Chondrocyte (in vitro differentiated cells): ENCODE results near the gene THSD4. TPM values are rescaled to one million over a fixed set of nuclear protein-coding genes. Genes with fewer than 3 reads are reported as not detected.
A peak's percentile ranks its signal among the peaks of the same experiment; 100 is the strongest.

Experiments
- DNase-seq: peaks from one replicate; pipeline ENCODE4 v3.0.0; 2021; ENCODE audit warnings: mixed read lengths, low spot score
- H3K27ac Mint-ChIP-seq: one replicate; pipeline ENCODE4 v1.8.0; 2021; ENCODE audit warnings: mild to moderate bottlenecking, moderate library complexity, mixed read lengths; ENCODE audit not compliant: unreplicated experiment
- H3K27me3 Mint-ChIP-seq: 2 replicates; pipeline ENCODE4 v1.8.0; 2021; ENCODE audit warnings: low read depth, mixed read lengths
- H3K36me3 Mint-ChIP-seq: 2 replicates; pipeline ENCODE4 v1.8.0; 2021; ENCODE audit warnings: low read depth, mixed read lengths
- H3K4me1 Mint-ChIP-seq: 2 replicates; pipeline ENCODE4 v1.8.0; 2021; ENCODE audit warnings: low read depth, mild to moderate bottlenecking, mixed read lengths
- H3K4me3 Mint-ChIP-seq: one replicate; pipeline ENCODE4 v1.8.0; 2021; ENCODE audit warnings: mild to moderate bottlenecking, moderate library complexity, mixed read lengths; ENCODE audit not compliant: unreplicated experiment
- H3K9me3 Mint-ChIP-seq: 2 replicates; pipeline ENCODE4 v1.8.0; 2021; ENCODE audit warnings: low read depth, mixed read lengths
- CTCF ChIP-seq: fragments of 200-600 bp; sonication (generic); IDR thresholded peaks from 2 replicates; pipeline ENCODE4 v1.5.0; 2021; ENCODE audit warnings: antibody characterized with exemption, mild to moderate bottlenecking, moderate library complexity
- total RNA-seq: library from RNA; stranded (reverse); gene quantifications from 3 replicates; pipeline ENCODE4 v1.2.1, GENCODE V29; 2021

THSD4 gene
- total RNA-seq, 1 donor from 2014 or later, result 3.4 TPM

DNA sequence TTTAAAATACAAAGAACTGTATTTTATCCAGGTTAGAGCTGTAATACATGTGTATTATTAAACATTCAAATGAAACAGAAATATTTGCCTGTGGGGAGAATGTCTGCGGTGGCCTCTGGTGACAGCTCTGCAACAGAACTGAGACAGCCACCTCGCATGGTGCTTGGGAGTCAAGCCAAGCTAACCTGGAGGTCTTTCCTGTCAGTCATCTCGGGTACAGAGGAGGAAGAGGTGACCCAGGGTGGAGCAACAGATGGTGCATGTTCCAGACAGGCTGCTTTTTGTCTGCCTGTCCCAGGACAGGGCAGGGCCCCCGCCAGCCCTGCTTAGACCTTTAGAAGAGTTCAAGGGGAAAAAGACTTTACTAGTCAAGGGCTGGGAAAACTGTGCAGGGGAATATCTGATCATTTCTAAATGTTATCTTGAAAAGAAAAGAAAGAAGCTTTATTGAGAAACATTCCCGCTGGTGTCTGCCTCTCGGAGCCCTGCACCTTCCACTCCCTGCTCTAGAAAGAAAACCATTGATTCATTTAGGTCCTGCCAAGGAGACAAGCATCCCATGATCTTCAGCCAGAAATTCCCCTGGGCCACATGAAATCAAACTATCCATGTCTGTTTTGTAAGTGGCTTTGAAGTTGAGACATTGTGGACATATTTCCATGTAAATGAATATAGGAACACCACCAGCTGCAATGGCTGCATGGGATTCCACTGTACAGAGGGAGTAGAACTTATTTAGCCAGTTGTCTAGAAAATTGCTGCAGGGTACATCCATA is 689.6 kb downstream of the THSD4 start:
- Mint-ChIP-seq H3K4me1 (peaks cover 49% of the 10 kb centered on the region), H3K4me3 (no peak overlapping the region), H3K27me3 (no peaks in the 10 kb centered on the region), H3K9me3 (no peaks in the 10 kb centered on the region), H3K36me3 (no peaks in the 10 kb centered on the region), H3K27ac (no peak overlapping the region)
- TF ChIP-seq CTCF, result no peak
- DNase-seq, result no peak

DNA sequence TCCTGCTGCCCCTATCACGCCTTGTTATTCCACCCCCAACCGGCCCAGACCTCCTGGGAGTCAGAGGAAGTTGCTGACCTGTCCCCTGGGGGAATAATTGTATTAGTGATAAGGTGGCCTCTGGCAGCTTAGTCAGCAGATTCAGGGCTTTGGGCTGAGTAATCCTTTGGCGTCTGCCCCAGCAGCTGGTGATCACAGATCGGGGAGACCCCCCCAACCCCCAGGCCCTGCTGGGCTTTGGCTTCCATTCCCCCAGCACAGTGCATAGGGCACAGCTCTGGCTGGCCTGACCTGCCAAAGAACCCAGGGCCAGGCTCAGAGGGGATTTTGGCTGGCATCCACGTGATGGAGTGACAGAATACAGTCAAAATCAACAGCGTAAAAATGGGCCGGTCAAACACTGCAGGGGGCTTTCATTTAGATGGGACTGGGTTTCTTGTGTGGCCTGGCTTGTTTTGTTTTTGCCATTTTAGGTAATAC is 691.2 kb downstream of the THSD4 start:
- no peaks in the 10 kb centered on the region for H3K27me3 Mint-ChIP-seq
- TF ChIP-seq CTCF, result no peak
- no peak overlapping the region for H3K27ac Mint-ChIP-seq
- H3K4me3 Mint-ChIP-seq, result no peak overlapping the region
- no peak for DNase-seq
- no peaks in the 10 kb centered on the region for H3K36me3 Mint-ChIP-seq
- no peaks in the 10 kb centered on the region for H3K9me3 Mint-ChIP-seq
- peaks cover 45% of the 10 kb centered on the region for H3K4me1 Mint-ChIP-seq

- no peak for DNase-seq
- H3K4me3 Mint-ChIP-seq, result no peak overlapping the region
- H3K9me3 Mint-ChIP-seq, result no peaks in the 10 kb centered on the region
- no peak for TF ChIP-seq CTCF
- no peaks in the 10 kb centered on the region for H3K27me3 Mint-ChIP-seq
- H3K27ac Mint-ChIP-seq, result peak overlapping the region; percentile 51
- H3K36me3 Mint-ChIP-seq, result no peaks in the 10 kb centered on the region
- H3K4me1 Mint-ChIP-seq, result peaks cover 45% of the 10 kb centered on the region
Observed at GRCh38 chr15:71807125-71807629, 691.9 kb downstream of the THSD4 start.

DNA sequence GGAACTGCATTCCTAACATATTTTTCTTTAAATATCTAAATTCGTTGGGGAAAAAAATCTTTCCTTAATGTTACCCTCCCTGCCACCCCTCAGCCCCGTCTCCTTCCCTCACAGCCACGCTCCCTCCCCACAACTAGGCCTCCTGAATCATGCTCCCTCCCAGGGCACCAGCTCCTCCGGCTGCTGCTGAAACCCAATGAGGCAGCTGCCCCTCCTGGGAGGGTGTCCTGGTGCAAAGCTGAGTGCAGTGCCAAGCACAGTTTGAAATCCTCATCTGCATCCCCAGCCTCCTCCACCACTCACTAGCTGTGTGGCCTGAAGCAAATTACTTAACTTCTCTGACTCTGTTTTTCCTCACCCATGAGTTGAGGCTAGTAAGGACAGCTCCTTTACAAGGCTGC is 692.4 kb downstream of the THSD4 start:
- H3K4me3 Mint-ChIP-seq, result no peak overlapping the region
- no peaks in the 10 kb centered on the region for H3K9me3 Mint-ChIP-seq
- no peak for TF ChIP-seq CTCF
- peaks cover 45% of the 10 kb centered on the region for H3K4me1 Mint-ChIP-seq
- H3K27ac Mint-ChIP-seq, result peak overlapping the region; percentile 68
- DNase-seq, result no peak
- H3K27me3 Mint-ChIP-seq, result no peaks in the 10 kb centered on the region
- H3K36me3 Mint-ChIP-seq, result no peaks in the 10 kb centered on the region

DNA sequence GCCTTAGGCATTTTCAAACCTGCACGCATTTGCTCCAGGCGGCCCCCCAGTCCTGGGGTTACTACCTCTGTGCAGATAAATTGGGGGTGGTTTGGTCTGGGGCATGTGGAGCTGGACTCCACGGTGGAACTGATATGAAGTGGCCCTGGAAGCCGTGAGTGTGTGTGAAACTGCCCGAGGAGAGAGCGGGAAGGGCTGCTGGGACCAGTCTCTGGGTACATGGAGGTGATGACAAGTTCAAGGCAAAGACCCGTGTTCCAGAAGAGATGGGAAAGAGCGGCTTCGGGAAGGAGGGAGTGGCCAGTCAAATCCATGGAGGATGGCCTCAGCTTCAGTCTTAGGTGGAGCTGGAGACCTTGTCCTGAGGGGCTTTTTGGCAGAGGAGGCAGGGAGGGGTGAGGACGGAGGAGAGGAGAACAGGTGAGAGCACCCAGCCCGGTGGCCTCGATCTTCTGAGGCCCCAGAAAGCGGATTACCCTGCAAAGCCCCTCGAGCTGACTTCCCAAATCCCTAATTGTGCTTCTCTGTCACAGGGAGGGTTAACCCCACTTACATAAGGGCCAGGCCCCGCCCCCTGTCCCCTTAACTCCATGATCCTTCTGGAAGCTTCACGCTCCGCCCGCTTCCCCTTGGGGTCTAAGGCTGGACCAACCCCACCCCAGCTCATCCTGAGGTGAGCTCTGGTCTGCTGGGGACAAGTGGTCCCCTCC is 693.2 kb downstream of the THSD4 start:
- Mint-ChIP-seq H3K4me3 (no peak overlapping the region), H3K36me3 (no peaks in the 10 kb centered on the region), H3K27ac (no peak overlapping the region), H3K9me3 (no peaks in the 10 kb centered on the region), H3K4me1 (peaks cover 45% of the 10 kb centered on the region), H3K27me3 (no peaks in the 10 kb centered on the region)
- no peak for TF ChIP-seq CTCF
- no peak for DNase-seq
